HG03108 (cell line): ENCODE measurements around the gene C20orf144.
"Not testable (repeated sequence)": the region's sequence is repeated elsewhere in the genome, so short reads cannot be mapped to it uniquely, and the experiment has no call there.

Experiments
- ATAC-seq: cut with Tn5 transposase; IDR thresholded peaks from one replicate; pipeline ENCODE4 v1.9.1; 2021; ENCODE audit warnings: moderate library complexity; ENCODE audit not compliant: unreplicated experiment

Gene C20orf144

DNA sequence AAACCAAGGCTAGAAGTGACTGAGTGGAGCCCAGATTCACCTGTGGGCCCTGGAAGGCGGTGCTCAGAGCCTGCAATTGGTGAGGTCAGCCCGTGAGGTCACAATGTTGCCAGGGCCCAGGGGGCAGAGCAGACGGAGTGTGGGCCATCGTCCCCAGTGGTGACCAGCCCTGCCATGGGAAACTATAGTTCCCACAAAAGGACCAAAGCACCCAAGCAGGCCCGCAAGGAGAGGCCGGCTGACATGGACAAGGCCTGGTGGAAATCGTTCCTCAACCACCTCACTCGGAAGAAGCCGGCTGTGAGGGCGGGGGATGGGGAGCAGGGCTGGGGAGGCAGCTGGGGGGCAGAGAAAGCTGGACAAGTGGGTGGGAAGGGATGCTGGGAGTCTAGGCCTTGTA, at the start of gene C20orf144:
Gene C20orf144, plus strand, starts transcription at position 156 of the 400 bp plus-strand sequence. Its CDS starts 19 bp downstream, at position 175.
- ATAC-seq, result no peak

GRCh38 chr20:33621717-33622400, 40.3 kb upstream of the C20orf144 start:
- no peak for ATAC-seq

GRCh38 chr20:33622705-33623365, 39.3 kb upstream of the C20orf144 start:
- ATAC-seq, result no peak

- ATAC-seq, result no peak
These were observed 37.7 kb upstream of the C20orf144 start for GRCh38 chr20:33624399-33624798.

DNA sequence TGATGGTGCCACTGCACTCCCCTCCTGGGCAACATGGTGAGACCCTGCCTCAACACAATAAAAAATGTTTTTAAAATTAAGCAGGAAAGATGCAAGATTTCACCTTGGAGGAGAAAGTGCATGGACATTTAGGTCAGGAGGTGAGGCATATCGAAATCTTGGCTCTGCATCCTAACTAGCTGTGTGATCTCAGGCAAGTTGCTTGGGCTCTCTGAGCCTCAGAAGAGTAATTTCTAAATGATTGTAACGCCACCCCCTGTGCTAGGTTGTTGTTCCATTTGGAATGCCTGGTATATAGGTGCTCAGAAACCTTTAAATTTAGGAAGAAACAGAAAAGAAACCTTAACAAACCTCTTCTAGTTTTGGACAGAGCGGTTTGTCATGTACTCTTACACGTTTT, 35.9 kb upstream of the C20orf144 start:
- no peak for ATAC-seq

- ATAC-seq, result no peak
These were observed 34.4 kb upstream of the C20orf144 start for GRCh38 chr20:33627577-33628216.

DNA sequence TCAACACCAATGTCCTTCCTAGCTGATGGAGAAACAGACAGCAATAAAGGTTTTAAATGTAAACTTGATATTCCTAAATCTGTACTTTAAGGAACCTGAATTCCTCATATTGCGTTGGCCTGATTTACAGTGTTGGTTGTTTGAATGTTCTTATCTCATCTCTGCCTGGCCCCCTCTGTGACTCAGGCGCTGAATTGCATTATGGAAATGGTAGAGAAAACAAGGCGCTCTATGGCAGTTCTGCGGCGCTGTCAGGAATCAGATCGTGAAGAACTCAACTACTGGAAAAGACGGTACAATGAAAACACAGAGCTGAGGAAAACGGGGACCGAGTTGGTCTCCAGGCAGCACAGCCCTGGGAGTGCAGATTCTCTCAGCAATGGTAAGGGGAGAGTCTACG, 32.6 kb upstream of the C20orf144 start:
- no peak for ATAC-seq

DNA sequence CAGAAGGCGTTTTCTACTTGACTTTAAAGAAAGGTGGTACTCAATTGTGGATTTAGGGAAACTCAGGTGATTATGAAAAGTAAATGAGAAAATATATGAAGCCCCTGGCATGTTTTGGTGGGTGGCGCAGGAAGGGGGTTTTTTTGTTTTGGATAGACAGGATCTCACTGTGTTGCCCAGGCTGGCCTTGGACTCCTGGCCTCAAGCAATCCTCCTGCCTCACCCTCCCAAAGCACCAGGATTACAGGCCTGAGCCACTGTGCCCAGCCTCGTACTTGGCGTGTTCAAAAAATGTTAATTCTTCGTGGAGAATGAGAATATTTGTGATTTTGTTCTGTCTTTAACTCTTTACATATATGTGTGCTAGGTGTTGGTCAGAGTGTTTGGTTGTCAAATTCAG, 32.1 kb upstream of the C20orf144 start:
- no peak for ATAC-seq

GRCh38 chr20:33630507-33630906, 31.6 kb upstream of the C20orf144 start:
- ATAC-seq, result no peak

DNA sequence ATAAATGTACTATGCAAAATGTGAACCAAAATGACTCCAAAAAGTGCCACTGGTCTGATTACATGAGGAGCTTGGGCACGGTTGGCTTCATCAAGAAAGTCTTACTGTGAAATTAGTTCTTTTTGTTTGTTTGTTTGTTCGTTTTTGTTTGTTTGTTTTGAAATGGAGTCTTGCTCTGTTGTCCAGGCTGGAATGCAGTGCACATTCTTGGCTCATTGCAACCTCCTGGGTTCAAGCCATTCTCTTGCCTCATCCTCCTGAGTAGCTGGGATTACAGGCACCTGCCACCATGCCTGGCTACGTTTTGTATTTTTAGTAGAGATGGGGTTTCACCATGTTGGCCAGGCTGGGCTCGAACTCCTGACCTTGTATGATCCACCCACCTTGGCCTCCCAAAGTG, 30.2 kb upstream of the C20orf144 start:
- not testable (repeated sequence) for ATAC-seq

GRCh38 chr20:33635341-33635740, 26.8 kb upstream of the C20orf144 start:
- no peak for ATAC-seq

- no peak for ATAC-seq
These were observed 25.4 kb upstream of the C20orf144 start for GRCh38 chr20:33636776-33637175.

DNA sequence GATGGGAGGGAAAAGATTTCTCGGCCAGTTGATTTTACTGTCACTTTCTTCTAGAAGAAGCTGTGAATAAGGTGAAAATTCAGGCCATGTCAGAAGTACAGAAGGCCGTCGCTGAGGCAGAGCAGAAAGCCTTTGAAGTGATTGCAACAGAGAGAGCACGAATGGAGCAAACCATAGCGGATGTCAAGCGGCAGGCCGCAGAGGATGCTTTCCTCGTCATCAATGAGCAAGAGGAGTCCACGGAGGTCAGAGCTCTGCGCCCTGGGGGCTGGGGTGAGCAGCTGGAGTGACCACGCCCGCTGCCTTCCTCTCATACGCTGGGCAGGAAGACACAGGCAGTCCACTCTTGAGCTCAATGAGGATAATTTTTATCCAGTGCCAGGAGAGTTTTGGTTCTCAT, 21.8 kb upstream of the C20orf144 start:
- ATAC-seq, result no peak

- ATAC-seq, result no peak
These were observed 17.6 kb upstream of the C20orf144 start for GRCh38 chr20:33644313-33645071.

DNA sequence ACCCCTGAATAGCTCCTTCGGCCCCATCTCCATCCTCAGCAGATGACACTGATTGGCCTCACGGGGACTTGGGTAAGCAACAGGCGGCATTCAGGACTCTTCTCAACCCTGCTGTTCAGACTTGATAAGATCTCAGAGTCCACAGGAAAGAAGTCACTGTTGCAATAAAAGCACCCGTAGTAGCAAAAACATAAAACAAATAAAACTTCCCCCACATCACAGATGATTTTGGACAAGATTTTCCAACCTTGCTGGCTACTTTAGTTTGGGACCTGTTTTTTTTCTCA, 17.1 kb upstream of the C20orf144 start:
- ATAC-seq, result no peak

DNA sequence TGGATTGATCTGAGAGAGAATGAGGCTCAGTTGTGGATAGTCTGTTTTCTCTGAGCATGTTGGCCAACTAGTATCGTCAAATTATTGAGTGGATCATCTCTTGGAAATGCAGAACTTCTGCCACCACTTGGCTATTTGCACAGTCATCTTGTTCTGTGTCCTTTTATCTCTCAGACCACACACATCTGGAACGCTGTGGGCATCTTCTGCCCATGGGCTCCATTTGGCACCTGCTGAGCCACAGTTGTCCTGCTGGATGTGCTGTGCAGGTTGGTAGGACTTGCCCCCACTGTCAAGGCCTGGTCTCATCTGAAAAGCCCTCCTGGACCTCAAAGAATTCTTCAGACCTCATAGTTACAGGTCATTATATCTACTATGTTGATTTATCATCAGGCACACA, 16.7 kb upstream of the C20orf144 start:
- ATAC-seq, result no peak

- no peak for ATAC-seq
These were observed 15.9 kb upstream of the C20orf144 start for GRCh38 chr20:33646191-33646590.

DNA sequence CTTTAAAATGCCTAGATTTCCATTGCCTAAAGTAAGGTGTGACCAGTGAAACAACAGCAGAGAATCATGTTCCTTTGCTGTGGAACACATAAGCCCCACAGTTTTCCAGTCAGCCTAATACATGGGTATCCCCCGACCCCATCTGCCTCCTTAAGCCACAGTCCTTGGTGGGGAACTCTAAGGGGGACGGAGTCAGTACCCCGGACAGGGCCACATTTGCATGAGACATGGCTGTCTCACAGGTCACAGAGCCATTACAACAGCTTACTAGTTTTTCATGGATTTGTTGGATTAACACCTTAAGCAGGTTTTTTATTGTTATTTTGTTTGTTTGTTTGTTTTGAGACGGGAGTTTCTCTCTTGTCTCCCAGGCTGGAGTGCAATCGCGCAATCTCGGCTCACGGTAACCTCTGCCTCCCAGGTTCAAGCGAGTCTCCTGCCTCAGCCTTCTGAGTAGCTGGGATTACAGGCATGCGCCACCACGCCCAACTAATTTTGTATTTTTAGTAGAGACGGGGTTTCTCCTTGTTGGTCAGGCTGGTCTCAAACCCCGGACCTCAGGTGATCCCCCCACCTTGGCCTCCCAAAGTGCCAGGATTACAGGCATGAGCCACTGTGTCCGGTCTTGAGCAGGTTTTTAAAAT, 15.0 kb upstream of the C20orf144 start:
- ATAC-seq, result not testable (repeated sequence)

GRCh38 chr20:33647603-33648395, 14.3 kb upstream of the C20orf144 start:
- ATAC-seq, result peak; percentile 56

DNA sequence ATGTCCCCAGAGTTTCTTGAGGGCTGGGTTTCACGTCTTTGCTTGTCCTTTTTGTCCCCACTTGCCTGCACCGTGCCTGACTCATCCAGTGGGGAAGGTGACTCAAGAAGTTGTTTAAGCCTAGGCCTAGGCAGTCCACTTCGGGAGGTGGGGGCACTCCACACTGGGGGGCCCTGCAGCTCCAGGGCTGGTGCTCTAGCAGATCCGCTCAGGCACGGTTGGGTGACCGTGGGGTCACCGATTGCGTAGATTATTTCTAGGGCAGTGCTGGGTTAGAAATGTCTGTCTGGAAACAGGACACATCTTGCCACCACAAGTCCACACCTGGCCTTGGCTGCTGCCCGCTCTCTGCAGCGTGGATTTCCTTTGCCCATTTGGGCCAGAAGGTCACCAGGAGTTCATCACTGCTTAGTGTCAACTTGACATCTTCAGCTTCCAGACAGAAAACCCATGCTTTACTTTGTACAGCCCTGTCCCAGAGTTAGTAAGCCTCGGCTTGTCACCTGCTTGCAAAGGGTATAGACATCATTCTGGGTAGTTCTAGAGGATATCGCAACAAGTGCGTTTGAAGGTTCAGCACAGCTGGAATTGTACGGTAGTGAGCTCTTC, 13.6 kb upstream of the C20orf144 start:
- no peak for ATAC-seq
